Measurements from ENCODE around the gene KCNS1.
"Not testable (repeated sequence)": the region's sequence is repeated elsewhere in the genome, so short reads cannot be mapped to it uniquely, and the experiment has no call there.

Gene KCNS1, protein sequence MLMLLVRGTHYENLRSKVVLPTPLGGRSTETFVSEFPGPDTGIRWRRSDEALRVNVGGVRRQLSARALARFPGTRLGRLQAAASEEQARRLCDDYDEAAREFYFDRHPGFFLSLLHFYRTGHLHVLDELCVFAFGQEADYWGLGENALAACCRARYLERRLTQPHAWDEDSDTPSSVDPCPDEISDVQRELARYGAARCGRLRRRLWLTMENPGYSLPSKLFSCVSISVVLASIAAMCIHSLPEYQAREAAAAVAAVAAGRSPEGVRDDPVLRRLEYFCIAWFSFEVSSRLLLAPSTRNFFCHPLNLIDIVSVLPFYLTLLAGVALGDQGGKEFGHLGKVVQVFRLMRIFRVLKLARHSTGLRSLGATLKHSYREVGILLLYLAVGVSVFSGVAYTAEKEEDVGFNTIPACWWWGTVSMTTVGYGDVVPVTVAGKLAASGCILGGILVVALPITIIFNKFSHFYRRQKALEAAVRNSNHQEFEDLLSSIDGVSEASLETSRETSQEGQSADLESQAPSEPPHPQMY

DNA sequence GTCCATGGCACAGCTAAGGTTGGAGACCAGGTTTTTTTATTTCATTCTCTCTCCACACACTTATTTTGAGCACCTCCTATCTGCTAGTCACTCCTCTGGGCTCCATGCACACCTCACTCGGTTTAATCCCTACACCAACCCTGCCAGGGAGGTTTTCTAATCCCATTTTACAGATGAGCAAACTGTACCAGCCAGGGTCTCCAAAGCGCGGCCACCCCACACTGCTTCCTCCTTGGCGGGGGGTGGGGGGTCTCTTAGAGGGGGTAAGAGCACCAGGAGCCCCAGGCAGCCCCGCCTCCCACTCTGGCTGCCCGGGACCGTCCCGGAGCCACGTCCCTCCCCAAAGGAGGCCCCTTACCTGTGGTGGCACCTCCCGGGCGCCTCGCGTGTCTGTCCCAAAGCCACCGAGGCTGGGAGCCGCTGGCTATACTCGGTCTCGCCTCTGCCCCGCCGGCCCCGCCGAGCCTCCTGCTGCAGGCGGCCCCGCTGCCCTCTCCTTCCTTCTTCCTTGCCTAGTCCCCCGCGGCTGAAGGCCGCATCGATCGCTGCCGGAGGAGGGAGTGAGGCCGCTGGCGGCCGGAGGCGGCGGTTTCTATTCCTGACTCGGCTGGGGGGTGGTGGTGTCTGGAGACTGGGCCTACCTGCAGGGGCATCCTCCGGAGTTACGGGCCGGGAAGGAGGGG lies at the start of gene KCNS1:
TSS of gene KCNS1 (minus strand) at position 565 of the 683 bp plus-strand sequence. CDS start 1,891 bp downstream, outside the sequence.
- peak; percentile 52 for DNase-seq (ENCODE audit: low spot score)

DNA sequence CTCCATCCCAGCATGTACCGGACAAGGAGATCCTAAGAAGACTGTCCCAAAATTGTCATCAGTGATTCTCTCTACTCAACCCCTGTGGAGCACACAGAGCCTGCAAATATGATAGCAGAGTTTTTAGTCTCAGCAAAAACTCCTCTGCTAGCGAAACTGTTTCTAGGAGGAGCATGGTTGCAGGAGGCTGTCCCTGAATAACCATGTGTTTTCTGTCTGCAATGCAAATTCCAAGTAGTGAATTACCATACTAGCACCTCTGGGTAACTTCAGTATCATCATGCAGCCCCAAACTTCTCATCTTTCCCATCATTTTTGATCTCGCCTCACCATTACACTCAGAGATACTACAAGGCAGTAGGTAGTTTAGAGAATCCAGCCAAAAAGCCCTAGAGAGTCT lies 48.1 kb upstream of the KCNS1 start:
- no peak for DNase-seq (ENCODE audit: low spot score)

DNA sequence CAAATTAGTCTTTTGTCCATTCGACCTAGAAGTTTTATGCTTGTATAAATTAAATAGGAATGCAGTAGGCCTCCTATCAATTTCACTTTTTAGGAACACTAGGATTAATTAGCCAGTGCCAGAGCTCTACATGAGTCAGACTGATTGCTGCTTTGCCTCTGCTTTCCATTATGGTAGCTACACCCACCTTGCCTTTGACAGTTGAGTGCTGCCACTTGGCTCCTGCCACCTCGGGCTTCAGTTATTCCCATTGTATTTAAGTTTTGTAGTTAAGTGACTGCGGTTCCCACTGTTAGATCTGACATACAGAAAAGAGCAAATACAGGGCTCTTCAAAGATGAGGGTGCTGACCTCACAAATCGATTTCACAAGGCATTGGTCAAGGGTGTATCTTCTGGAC lies 39.9 kb upstream of the KCNS1 start:
- DNase-seq (ENCODE audit: low spot score): no peak

DNA sequence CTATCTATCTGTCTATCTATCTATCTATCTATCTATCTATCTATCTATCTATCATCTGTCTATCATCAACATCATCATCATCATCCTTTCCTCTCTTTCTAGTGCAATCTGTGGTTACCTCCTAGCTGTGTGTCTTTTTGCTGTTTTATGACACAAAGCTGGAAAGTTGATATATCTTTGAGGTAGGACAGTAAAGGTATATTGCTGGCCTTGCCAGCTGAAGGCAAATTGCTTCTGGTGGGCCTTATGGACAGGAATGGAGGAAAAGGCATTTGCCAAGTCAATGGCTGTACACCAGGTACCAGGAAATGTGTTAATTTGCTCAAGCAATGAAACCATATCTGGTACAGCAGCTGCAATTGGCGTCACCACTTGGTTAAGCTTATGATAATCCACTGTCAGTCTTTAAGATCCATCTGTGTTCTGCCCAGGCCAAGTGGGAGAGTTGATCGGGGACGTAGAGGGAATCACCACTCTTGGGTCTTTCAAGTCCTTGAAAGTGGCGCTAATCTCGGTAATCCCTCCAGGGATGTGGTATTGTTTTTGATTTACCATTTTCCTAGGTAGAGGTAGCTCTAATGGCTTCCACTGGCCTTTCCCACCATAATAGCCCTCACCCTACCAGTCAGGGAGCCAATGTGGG lies 38.9 kb upstream of the KCNS1 start:
- DNase-seq (ENCODE audit: low spot score): not testable (repeated sequence)

DNA sequence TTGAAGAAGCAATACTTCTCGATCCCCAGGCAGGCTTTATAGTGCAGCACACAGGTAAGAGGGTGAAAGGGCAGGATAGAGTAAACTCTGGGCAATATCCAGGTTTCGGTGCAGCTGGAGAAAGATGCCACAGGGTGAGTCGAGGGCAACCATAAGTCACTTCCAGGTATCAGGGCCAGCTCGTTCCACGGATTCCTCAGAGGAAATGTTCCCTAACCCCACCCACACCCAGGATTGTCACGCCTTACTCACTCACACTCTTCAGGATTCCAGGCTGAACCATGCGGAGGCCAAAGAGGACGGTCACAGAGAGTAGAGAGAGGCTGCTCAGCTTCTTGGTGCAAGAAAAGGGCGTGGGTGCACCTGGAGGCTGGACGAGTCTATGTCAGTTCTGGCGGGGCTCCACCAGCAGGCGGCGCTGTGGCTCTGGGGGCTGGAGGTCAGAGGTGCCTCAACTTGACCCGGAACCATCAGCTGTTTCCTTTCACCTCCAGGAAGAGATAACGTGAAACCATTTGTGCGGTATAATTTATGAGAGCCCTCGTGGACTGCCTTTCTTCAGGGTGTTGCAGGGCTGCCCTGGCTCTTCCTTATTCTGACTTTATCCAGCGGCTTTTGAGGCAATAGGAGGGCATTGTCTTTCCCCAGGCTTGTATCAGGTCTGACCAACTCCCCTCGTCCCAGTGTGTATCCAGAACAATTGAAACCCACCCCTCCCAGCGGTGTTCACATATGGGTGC lies 37.8 kb upstream of the KCNS1 start:
- DNase-seq (ENCODE audit: low spot score): no peak

DNA sequence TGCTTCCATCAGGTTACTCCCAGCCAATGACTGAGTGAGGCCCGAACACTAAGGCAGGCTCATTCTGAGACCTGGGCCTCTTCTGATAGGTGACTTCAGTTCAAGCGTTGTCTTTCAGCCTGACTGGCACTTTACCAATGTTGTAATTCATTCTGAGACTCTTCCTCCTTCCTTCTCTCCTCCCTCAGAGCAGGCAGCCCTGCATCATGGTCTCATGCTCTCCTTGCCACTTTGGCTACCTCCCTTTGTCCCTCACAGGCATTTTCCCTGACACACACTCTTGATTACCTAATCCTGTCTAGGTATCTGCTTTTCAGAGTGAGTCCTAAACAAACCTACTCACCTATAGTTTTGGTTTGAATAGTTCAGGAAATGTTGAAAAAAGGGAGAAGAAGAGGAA lies 36.0 kb upstream of the KCNS1 start:
- DNase-seq (ENCODE audit: low spot score): no peak

DNA sequence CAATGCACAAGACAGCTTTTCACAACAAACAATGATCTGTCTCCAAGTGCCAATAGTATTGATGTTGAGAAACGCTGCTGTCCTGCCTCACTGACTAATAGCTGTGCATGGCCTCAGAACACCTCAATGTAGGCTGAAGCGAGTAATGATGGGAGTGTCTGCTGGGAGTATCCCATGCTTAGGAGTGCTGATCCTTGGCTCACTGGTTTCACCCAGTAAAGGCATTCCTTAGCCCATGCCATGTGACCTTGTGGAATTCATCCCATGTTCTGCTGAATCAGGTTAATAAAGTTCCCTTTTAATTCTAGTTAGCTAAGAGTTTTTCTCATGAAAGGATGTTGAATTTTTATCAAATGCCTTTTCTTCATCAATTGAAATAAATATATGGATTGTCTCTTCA lies 27.2 kb upstream of the KCNS1 start:
- DNase-seq (ENCODE audit: low spot score): no peak

DNA sequence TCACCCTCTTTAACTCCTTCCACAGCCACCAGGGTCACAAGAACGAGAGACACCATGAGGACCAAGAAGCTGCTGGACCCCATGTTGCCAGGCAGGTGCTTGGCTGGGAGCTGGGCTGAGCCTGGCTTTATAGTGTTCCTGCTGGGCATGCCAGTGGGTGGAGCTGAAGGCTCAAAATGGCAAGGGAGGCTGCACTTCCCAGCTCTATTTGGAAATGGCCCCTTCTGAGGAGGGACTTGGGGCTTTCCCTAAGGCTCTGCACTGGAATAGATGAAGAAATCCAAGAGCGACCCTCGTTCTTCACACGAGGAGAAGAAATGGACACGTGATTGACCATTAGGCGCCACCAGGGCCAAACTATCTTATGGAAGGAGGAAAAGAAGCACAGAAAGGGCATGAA lies 23.4 kb upstream of the KCNS1 start, which contains the start of gene WFDC12:
TSS of gene WFDC12 (minus strand) at position 101 of the 400 bp plus-strand sequence. CDS start at position 83, 18 bp downstream.
- no peak for DNase-seq (ENCODE audit: low spot score)

DNA sequence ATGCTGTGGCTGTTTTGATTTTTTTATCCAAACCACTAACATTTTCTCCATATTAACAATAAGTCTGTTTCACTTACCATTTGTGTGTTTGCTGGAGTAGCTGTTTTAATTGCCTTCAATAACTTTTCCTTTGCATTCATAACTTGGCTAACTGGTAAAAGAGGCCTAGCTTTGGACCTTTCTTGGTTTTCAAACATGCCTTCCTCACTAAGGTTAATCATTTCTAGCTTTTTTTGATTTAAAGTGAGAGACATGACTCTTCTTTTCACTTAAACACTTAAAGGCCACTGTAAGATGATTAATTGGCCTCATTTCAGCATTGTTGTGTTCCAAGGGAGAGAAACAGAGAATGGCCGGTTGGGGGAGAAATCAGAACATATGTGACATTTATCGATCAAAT lies 20.5 kb upstream of the KCNS1 start:
- DNase-seq (ENCODE audit: low spot score): no peak

DNA sequence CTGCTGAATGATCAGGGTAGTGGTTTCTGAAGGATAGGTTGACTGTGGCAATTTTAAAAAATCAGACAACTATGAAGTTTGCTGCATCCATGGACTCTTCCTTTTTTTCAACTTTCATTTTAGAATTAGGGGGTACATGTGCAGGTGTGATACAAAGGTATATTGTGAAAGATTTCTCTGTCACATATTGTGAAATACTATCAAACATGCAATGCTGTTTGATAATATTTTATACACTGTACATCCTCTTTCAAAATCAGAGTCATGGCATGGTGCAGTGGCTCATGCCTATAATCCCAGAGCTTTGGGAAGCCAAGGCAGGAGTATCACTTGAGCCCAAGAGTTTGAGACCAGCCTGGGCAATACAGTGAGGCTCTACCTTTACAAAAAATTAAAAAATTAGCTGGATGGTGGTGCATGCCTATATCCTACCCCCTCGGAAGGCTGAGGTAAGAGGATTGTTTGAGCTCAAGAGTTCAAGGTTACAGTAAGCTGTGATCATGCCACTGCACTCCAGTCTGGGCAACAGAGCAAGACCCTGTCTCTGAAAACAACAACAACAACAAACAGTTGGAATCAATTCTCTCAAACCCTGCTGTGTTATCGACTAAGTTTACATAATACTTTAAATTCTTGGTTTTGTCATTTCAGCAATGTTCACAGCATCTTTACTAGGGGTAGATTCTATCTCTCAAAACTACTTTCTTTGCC lies 18.8 kb upstream of the KCNS1 start:
- no peak for DNase-seq (ENCODE audit: low spot score)

DNA sequence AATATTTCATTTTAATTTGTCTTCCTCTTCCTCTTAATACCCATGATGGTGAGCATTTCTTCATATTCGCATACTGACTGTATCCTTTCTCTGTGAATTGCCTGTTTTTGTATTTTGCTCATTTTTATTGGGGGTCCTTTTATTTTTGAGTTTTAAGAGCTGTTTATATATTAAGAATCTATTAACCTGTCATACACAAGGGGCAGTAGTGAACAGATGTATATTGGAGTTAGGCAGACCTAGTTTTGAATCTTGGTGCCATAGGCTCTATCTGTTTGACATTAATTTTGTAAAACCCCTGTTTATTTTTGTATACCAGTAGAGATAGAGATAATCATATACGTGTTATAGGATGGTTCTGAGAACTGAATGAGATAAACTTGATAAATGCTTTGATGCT lies 17.1 kb upstream of the KCNS1 start:
- no peak for DNase-seq (ENCODE audit: low spot score)

DNA sequence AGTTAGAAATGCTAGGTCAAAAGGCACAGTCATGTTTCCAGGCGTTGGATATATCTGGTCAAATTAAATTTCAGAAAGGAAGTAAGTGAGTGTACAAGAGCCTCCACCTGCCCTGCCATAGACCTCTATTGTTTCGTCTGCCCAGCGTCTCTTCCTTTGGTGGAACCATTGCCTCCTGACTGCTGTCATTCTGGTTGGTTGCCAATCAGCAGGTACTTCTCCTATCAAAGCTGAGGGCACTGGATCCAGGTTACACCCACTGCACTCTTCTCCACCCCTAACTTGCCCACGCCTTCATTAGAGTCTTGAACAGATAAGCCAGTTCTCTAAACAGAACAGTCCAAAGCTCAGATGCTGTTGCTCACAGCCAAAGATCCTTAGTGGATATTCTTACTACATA lies 16.7 kb upstream of the KCNS1 start:
- DNase-seq (ENCODE audit: low spot score): no peak

DNA sequence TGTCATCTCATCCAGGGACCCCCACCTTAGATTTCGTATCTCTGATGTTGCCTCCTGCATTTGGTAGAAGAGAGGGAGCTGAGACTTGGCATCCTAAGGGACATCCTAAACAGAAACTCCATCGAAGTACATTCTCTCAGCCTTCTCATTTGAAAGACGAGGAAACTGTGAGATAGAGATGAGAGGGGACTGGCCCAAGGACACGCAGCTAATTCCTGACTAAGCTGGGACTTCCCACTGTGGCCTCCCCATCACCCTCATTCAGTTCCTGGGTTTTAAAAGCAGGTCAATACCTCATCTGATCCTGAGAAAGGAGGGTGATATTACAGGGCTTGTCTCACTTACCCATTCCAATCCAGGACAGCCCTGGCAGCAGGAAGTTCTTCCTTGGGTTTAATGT lies 14.9 kb upstream of the KCNS1 start:
- no peak for DNase-seq (ENCODE audit: low spot score)

DNA sequence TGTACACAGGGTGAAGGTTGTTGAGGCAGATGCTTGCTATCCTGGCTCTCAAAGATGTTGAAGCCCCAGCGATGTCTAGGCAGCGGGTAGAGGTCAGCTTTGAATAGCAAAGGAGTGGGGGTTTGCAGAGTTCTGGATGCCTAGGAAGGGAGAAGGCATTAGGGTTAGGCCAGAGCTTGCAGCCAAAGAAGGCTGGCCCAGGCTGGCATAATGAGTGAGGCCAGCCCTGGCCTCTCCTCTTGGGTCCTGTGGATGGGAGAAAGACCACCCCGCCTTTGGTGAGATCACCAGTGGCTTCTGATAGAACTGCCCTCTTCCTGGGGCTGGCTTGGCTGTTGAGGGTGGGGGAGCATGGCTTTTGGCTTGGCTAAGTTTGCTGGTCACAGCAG lies 14.5 kb upstream of the KCNS1 start:
- DNase-seq (ENCODE audit: low spot score): no peak

DNA sequence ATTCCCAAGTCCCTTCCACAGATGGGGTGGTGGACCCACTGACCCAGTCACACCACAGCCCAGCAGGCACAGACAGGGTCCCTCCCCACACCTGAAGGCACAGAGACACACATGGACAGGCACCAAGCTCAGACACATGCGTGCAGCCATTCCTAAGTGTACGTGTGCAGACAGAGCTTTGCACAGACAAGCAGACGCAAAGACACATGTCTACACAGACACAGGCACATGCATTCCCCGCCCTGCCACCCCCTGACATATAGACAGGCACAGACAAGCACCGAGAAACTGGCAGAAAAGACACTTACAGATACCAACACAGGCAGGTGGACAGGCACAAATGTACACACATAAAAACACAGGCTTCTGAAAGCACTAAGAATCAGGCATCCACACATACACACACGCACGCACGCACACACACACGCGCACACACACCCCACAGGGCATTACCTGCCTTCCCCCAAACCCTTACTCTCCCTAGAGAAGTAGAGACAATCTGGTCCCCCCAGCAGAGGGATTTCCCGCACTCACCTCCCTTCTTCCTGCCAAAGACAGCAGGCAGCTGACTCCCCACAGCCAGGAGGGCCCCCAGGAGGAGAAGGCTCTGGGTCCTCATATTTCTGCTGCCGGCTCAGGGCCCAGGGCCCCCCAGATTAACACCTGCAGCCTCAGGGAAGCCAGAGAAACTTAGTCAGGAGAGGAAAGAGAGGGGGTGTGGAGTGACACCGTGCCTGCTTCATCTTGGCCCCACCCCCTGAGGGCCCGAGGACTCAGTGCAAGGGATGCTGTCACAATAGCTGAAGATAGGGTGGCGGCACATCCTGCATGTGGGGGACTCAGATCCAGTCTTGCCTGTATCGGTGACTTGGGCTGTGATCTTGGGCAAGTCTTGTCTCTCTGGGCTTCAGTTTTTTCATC lies 13.8 kb upstream of the KCNS1 start, which contains the start of gene WFDC5:
TSS of gene WFDC5 (minus strand) at position 710 of the 921 bp plus-strand sequence. CDS start at position 619, 91 bp downstream.
- DNase-seq (ENCODE audit: low spot score): no peak

DNA sequence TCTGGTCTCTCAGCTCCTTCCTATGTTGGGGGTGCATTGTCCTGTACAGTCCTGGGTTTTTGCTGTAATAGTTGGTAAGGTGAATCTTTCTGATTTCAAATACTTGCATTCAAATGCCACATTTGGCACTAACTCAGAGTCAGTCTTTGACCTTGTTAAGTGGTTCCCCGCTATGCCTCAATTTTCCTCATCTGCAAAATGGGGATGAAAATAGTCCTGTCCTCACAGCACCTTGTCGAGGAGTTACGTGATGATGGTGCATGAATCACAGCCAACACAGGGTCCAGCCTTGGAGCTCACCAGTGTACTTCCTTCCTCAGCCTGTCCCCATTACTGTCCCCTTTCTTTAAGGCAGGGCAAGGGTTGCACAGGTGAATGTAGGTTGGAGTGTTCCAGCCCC lies 12.9 kb upstream of the KCNS1 start:
- DNase-seq (ENCODE audit: low spot score): no peak

DNA sequence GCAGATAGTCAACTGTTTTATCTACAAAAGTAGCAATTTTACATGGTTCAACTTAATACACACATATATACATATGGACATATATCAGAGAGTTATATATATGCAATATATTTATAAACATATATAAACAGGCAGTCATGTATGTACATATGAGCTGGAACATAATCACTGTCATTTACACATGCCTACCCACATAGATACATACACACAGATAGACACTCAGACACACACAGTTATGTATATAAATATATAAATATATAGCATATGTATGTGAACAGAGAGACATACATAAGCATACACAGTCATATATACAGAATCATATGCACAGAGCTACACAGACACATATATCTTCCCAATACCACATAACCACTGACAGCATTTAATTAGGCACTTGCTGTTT lies 11.8 kb upstream of the KCNS1 start:
- no peak for DNase-seq (ENCODE audit: low spot score)

DNA sequence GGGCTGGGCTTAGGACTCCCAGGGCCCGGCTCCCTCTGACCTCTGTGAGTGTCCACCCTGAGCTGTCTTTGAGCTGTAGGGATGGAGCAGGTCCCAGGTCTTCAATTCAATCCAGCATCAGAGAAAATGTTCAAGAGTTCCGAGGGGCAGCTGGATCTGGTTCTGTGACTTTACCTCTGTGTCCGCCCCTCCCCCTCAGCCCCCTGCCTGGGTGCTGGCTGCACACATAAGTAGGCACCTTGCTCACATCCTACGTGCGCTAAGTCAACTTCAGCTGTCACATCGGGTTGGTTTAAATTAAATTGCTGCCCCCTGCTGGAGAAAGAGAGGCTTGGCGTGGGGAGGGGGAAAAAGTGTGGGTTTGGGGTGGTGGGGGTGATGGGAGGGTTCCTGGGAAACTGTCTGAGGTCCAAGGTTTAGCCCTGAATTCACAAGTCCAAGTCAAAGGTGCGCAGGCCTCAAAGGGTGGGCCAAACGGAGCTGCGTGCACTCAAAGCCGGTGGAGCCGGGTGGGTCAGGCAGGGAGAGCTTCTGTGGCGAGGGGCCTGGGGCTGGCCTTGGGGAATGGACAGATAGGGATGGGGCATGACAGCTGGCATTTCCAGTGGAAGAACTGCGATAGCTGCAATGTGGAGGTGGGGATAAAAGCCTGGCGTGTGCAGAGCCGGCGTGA lies 11.0 kb upstream of the KCNS1 start:
- no peak for DNase-seq (ENCODE audit: low spot score)

DNA sequence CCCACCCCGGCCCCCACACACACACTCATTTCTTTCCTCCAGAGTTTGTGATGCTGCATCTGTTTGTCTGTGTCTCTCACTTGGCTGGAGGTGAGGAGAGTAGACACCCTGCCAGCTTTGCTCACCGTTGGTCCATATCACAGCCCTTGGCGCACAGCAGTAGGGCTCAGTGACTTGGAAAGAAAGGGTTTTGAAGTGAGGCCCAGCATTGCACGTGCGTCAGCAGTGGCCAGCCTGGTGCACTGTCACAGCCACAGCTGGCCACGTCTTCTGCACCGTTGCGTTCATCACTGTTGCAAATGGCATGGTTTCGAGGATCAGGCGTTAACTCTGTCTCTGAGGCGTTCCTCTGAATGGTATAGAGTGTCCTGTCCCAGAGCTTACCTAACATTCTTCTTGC lies 10.4 kb upstream of the KCNS1 start:
- DNase-seq (ENCODE audit: low spot score): no peak

DNA sequence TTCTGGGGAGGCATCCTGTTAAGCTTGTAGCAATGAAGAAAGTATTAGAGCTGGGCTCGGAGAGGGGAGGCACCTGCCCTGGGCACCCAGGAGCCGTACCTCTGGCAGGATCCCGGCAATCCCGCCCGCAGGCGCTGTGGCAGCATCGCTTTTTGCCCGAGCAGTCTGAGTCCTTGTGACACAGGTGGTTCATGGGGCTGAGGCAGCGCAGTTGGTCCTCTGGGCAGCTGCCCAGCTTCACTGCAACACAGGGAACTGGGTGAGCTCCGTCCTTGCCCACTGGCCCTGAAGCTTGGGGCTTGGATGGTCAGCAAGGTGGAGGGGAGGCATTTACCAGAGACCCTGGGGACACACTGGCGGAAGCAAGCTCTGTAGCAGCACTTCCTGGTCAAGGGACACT lies 9.4 kb upstream of the KCNS1 start:
- DNase-seq (ENCODE audit: low spot score): no peak

Data from AG08396 (cell line).